HG02623 (cell line): ENCODE results near the gene BPIFB2.

Source experiments
- ATAC-seq: cut with Tn5 transposase; IDR thresholded peaks from one replicate; pipeline ENCODE4 v1.9.1; 2021; ENCODE audit warnings: moderate library complexity; ENCODE audit not compliant: unreplicated experiment

The BPIFB2 gene

GRCh38 chr20:33065785-33066184, 58.3 kb downstream of the BPIFB2 start:
- ATAC-seq: no peak

DNA sequence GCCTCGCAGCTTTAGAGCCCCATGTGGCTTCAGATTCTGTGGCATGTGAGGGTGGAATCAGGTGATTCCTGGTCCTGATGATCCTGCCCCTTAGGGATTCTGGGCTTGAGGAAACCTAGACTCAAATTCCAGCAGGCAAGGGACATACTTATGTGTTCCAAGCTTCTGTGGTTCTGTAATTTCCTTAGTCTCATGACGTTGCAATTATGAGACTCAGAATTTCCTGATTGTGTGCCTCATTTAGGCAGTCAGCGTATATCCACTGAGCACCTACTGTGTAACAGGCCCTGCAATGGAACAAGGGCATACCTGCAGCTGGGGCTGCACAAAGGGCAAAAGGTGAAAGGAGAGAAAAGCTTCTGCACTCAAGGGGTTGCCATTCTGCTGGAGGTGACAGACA, 60.3 kb downstream of the BPIFB2 start:
- ATAC-seq: no peak

GRCh38 chr20:33068251-33068939, 60.9 kb downstream of the BPIFB2 start:
- no peak for ATAC-seq

DNA sequence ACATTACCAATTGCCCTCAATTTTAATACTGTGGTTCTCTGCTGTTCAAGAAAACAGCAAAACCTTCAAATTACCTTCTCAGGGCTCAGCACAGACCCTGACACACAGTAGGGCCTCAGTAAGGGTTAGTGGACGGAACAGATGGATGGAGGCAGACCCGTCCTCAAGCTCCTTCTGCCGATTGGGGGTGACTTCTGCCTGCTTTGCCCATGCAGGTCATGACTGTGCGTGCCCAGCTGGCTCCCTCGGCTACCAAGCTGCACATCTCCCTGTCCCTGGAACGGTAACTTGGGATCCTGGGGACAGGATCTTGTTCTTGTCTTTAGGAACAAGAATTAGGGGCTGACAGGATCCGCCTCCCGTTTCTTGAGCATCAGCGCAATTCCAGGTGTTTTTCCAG, 62.2 kb downstream of the BPIFB2 start:
- ATAC-seq: no peak

GRCh38 chr20:33070111-33071053, 62.9 kb downstream of the BPIFB2 start:
- ATAC-seq: no peak

GRCh38 chr20:33071198-33071597, 63.7 kb downstream of the BPIFB2 start:
- no peak for ATAC-seq

- ATAC-seq: no peak
Observed at GRCh38 chr20:33072362-33072761, 64.9 kb downstream of the BPIFB2 start.

GRCh38 chr20:33072813-33073212, 65.3 kb downstream of the BPIFB2 start:
- no peak for ATAC-seq
